Measurements from ENCODE around the gene RXRA.
A peak's percentile ranks its signal among the peaks of the same experiment; 100 is the strongest.

The RXRA gene

DNA sequence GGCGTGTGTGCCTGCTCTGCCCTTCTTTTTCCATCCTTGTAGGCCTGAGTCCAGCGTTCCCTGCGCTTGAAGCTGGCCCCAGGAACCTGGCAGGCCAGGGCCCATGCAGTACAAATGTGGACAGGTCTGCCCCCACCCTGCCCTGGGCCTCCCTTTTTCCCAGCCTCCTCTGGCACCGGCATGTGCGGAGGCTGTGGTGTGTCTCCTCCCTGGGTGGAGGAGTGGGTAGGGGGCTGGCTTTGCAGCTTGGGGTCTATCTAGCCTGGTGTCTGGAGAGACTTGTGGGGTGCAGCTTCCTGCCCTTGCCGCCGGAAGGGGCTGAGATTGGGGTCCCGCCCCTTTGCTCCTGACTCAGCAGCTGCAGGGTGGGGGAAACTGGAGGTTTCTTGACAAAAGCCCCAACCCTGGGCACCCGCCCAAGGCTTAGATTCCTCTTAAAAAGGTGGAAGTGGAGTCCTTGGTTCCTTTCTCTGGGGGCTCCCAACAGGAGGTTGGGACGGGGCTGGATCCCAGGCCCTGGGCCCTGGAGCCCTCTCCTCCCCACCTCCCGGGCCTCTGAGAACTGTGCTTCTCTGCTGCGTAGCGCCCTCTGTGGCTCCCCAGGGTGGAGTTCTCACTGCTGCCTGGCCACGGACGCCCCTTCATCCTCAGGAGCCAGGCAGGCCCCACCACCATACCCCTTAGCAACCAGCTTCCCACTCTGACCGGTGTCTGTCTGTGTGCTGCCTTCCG lies 18.0 kb downstream of the RXRA start:
- H3K4me1 ChIP-seq (ENCODE audit: insufficient read depth, low read length, severe bottlenecking): no peaks in the 10 kb centered on the region
- H3K27ac ChIP-seq (ENCODE audit: low read depth, low read length, poor library complexity, severe bottlenecking): no peak overlapping the region
- H3K27me3 ChIP-seq (ENCODE audit: insufficient read depth, low read length): no peaks in the 10 kb centered on the region; the same call in 1 of the 2 replicates
- H3K79me2 ChIP-seq (ENCODE audit: insufficient read depth, low read length): no peaks in the 10 kb centered on the region
- no peaks in the 10 kb centered on the region for H3K9me2 ChIP-seq (ENCODE audit: low read depth, low read length)
- no peaks in the 10 kb centered on the region for H3K9me3 ChIP-seq (ENCODE audit: low read length)
- H2AFZ ChIP-seq (ENCODE audit: low read length): no peak overlapping the region
- H3K9ac ChIP-seq (ENCODE audit: low read length): no peak overlapping the region
- H3F3A ChIP-seq (ENCODE audit: insufficient read depth, low read length): no peaks in the 10 kb centered on the region
- H4K20me1 ChIP-seq (ENCODE audit: insufficient read depth, low read length): no peaks in the 10 kb centered on the region
- H3K4me2 ChIP-seq (ENCODE audit: low read length): no peak overlapping the region
- H3K4me3 ChIP-seq (ENCODE audit: low read depth, low read length, poor library complexity, severe bottlenecking): no peak overlapping the region
- TF ChIP-seq, protein P1, sequence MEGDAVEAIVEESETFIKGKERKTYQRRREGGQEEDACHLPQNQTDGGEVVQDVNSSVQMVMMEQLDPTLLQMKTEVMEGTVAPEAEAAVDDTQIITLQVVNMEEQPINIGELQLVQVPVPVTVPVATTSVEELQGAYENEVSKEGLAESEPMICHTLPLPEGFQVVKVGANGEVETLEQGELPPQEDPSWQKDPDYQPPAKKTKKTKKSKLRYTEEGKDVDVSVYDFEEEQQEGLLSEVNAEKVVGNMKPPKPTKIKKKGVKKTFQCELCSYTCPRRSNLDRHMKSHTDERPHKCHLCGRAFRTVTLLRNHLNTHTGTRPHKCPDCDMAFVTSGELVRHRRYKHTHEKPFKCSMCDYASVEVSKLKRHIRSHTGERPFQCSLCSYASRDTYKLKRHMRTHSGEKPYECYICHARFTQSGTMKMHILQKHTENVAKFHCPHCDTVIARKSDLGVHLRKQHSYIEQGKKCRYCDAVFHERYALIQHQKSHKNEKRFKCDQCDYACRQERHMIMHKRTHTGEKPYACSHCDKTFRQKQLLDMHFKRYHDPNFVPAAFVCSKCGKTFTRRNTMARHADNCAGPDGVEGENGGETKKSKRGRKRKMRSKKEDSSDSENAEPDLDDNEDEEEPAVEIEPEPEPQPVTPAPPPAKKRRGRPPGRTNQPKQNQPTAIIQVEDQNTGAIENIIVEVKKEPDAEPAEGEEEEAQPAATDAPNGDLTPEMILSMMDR (IDR thresholded peaks at IDR 0.05; ENCODE audit: low read length): peak; percentile 21; the same call in 1 of the 2 replicates
- TF ChIP-seq EZH2 (IDR thresholded peaks at IDR 0.05; ENCODE audit: borderline replicate concordance, low read length): no peak
- no peaks in the 10 kb centered on the region for H3K36me3 ChIP-seq (ENCODE audit: insufficient read depth, low read length)

DNA sequence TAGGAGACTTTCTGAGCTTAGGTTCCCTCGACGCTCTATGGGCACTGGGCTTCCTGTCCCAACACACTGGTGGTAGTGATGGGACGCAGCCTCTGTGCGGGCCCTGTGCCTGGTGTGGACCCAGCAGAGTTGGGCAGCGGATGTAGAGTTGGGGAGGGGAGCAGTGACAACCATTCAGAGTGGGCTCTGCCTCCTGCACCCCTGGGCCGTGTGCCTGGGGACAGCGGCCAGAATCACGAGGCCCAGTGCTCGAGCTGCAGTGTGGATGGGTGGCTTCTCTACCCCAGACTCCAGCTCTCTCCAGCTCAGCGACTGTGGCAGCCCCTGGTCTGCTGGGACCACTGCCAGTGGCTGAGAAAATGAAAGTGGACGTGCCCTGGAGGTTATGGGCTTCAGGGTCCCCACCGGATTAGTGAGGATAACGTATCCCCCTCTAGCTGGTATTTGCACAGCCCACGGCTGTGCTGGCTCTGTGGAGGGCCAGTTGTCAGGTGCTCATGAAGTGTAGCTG lies 18.6 kb downstream of the RXRA start:
- Histone ChIP-seq H3K9ac (ENCODE audit: low read length) (no peak overlapping the region), H3K36me3 (ENCODE audit: insufficient read depth, low read length) (no peaks in the 10 kb centered on the region), H3K4me2 (ENCODE audit: low read length) (no peak overlapping the region), H3K9me3 (ENCODE audit: low read length) (no peaks in the 10 kb centered on the region), H3K4me1 (ENCODE audit: insufficient read depth, low read length, severe bottlenecking) (no peaks in the 10 kb centered on the region), H2AFZ (ENCODE audit: low read length) (no peak overlapping the region), H3K9me2 (ENCODE audit: low read depth, low read length) (no peaks in the 10 kb centered on the region), H4K20me1 (ENCODE audit: insufficient read depth, low read length) (no peaks in the 10 kb centered on the region), H3K4me3 (ENCODE audit: low read depth, low read length, poor library complexity, severe bottlenecking) (no peak overlapping the region), H3K27ac (ENCODE audit: low read depth, low read length, poor library complexity, severe bottlenecking) (no peak overlapping the region), H3K79me2 (ENCODE audit: insufficient read depth, low read length) (no peaks in the 10 kb centered on the region), H3F3A (ENCODE audit: insufficient read depth, low read length) (no peaks in the 10 kb centered on the region), H3K27me3 (ENCODE audit: insufficient read depth, low read length) (no peaks in the 10 kb centered on the region; the same call in 1 of the 2 replicates)
- TF ChIP-seq, protein P1 (IDR thresholded peaks at IDR 0.05; ENCODE audit: low read length): no peak; the same call in 1 of the 2 replicates
- TF ChIP-seq EZH2 (IDR thresholded peaks at IDR 0.05; ENCODE audit: borderline replicate concordance, low read length): no peak

GRCh38 chr9:134345737-134346136 lies 19.5 kb downstream of the RXRA start:
- Histone ChIP-seq H3K9me2 (ENCODE audit: low read depth, low read length) (no peaks in the 10 kb centered on the region), H3K4me1 (ENCODE audit: insufficient read depth, low read length, severe bottlenecking) (no peaks in the 10 kb centered on the region), H3K4me2 (ENCODE audit: low read length) (no peak overlapping the region), H3F3A (ENCODE audit: insufficient read depth, low read length) (no peaks in the 10 kb centered on the region), H4K20me1 (ENCODE audit: insufficient read depth, low read length) (no peaks in the 10 kb centered on the region), H3K27me3 (ENCODE audit: insufficient read depth, low read length) (no peaks in the 10 kb centered on the region; the same call in 1 of the 2 replicates), H3K27ac (ENCODE audit: low read depth, low read length, poor library complexity, severe bottlenecking) (no peak overlapping the region), H3K9ac (ENCODE audit: low read length) (no peak overlapping the region), H3K79me2 (ENCODE audit: insufficient read depth, low read length) (no peaks in the 10 kb centered on the region), H3K9me3 (ENCODE audit: low read length) (no peaks in the 10 kb centered on the region), H2AFZ (ENCODE audit: low read length) (no peak overlapping the region), H3K36me3 (ENCODE audit: insufficient read depth, low read length) (no peaks in the 10 kb centered on the region), H3K4me3 (ENCODE audit: low read depth, low read length, poor library complexity, severe bottlenecking) (no peak overlapping the region)
- TF ChIP-seq, protein P1 (IDR thresholded peaks at IDR 0.05; ENCODE audit: low read length): no peak
- TF ChIP-seq EZH2 (IDR thresholded peaks at IDR 0.05; ENCODE audit: borderline replicate concordance, low read length): no peak
